ENCODE results near the gene CLSTN2. TPM values are rescaled to one million over a fixed set of nuclear protein-coding genes. Genes with fewer than 3 reads are reported as not detected.

CLSTN2 gene
- total RNA-seq, 1 donor from 2014 or later = 65.0 TPM

DNA sequence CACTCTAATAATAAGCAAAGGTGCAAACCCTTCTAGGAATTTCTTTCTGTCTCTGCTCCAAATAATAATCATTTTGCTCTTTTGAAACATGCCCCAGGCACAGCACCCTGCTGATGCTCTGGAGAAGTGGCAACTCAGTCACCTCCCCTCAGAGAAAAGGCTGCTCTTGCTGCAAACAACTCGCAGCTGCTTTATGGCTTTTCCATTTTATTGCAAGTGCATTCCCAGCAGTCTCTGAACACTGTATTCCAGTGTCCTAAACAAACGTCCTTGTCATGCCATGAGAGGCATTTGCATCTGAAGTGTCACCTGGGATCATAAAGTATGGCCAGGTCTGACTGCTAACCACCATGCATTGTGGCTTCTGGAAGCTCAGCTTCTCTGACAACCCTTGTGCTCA, 384.8 kb downstream of the CLSTN2 start:
- DNase-seq (ENCODE audit: low spot score) = no peak
- TF ChIP-seq, protein P1, sequence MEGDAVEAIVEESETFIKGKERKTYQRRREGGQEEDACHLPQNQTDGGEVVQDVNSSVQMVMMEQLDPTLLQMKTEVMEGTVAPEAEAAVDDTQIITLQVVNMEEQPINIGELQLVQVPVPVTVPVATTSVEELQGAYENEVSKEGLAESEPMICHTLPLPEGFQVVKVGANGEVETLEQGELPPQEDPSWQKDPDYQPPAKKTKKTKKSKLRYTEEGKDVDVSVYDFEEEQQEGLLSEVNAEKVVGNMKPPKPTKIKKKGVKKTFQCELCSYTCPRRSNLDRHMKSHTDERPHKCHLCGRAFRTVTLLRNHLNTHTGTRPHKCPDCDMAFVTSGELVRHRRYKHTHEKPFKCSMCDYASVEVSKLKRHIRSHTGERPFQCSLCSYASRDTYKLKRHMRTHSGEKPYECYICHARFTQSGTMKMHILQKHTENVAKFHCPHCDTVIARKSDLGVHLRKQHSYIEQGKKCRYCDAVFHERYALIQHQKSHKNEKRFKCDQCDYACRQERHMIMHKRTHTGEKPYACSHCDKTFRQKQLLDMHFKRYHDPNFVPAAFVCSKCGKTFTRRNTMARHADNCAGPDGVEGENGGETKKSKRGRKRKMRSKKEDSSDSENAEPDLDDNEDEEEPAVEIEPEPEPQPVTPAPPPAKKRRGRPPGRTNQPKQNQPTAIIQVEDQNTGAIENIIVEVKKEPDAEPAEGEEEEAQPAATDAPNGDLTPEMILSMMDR (IDR thresholded peaks at IDR 0.05) = no peak
- no peaks in the 10 kb centered on the region for H3K36me3 Mint-ChIP-seq (ENCODE audit: low read depth)
- no peaks in the 10 kb centered on the region for H3K9me3 Mint-ChIP-seq (ENCODE audit: low read depth)
- peaks cover 10% of the 10 kb centered on the region for H3K4me1 Mint-ChIP-seq (ENCODE audit: low read depth)
- no peak overlapping the region for H3K27ac Mint-ChIP-seq (ENCODE audit: unreplicated experiment)
- no peaks in the 10 kb centered on the region for H3K27me3 Mint-ChIP-seq (ENCODE audit: low read depth)
- no peak overlapping the region for H3K4me3 Mint-ChIP-seq (ENCODE audit: unreplicated experiment)

DNA sequence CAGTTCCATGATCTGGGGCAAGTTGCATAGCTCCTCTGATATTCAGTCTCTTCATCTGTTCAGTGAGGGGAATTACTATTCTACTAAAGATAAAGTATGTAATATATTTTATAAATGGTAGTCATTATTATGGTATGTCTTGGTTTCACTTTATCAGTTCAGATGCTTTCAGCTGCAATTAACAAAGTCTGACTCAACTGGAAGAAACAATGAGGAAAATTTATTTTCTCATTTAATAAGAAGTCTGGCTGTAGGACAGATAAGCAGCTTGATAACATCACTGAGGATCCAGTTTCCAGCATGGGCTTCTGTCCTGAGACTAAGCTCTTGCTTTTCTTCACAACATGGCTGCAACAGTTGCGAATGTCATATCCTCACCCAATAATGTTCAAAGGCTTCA, 388.6 kb downstream of the CLSTN2 start:
- TF ChIP-seq, protein P1 (IDR thresholded peaks at IDR 0.05) = no peak
- Mint-ChIP-seq H3K4me3 (ENCODE audit: unreplicated experiment) (no peak overlapping the region), H3K27ac (ENCODE audit: unreplicated experiment) (no peak overlapping the region), H3K27me3 (ENCODE audit: low read depth) (no peaks in the 10 kb centered on the region), H3K9me3 (ENCODE audit: low read depth) (no peaks in the 10 kb centered on the region), H3K36me3 (ENCODE audit: low read depth) (no peaks in the 10 kb centered on the region), H3K4me1 (ENCODE audit: low read depth) (peaks cover 3% of the 10 kb centered on the region)
- DNase-seq (ENCODE audit: low spot score) = no peak

- Mint-ChIP-seq H3K9me3 (ENCODE audit: low read depth) (no peaks in the 10 kb centered on the region), H3K27ac (ENCODE audit: unreplicated experiment) (no peak overlapping the region), H3K4me1 (ENCODE audit: low read depth) (no peaks in the 10 kb centered on the region), H3K4me3 (ENCODE audit: unreplicated experiment) (no peak overlapping the region), H3K36me3 (ENCODE audit: low read depth) (no peaks in the 10 kb centered on the region), H3K27me3 (ENCODE audit: low read depth) (no peaks in the 10 kb centered on the region)
- no peak for DNase-seq (ENCODE audit: low spot score)
- TF ChIP-seq, protein P1 (IDR thresholded peaks at IDR 0.05) = no peak
Observed at GRCh38 chr3:140332131-140332530, 397.1 kb downstream of the CLSTN2 start.

DNA sequence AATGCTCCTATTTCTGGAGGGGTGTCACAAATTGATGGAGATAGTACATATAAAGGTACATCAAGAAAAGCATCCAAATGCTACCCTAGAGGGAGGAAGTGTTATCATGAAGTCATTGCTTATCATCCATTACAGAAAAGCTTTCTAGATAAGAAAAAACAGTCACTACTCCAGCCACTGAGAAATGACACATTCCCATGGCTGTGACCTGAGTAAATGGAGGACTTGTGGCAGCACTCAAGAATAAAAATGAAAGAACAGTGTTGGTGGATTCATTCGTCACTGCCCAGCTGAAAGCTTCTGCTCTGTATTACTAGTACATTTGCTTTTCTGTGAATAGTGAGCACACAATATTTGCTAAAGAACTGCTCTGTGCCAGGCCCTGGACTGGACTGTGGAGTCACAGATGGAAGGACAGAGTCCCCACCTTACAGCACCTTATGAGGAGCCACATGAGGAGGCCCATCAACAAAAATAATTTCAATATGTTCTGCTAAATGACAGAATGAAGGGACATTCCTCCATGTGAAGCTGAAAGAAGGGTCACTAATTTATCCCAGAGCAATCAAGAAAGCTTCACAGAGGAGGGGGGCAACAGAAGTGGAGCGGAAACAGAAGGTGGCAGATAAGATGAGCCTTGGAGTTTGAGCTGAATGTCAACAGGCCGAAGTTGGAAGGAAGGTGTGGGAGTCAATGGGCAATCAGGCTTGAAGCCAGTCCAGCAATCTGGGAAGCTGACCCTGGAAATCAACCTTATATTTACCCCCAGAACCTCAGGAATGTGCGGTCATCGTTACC, 399.3 kb downstream of the CLSTN2 start:
- DNase-seq (ENCODE audit: low spot score) = no peak
- TF ChIP-seq, protein P1 (IDR thresholded peaks at IDR 0.05) = no peak
- no peak overlapping the region for H3K4me3 Mint-ChIP-seq (ENCODE audit: unreplicated experiment)
- H3K27ac Mint-ChIP-seq (ENCODE audit: unreplicated experiment) = no peak overlapping the region
- no peaks in the 10 kb centered on the region for H3K36me3 Mint-ChIP-seq (ENCODE audit: low read depth)
- no peaks in the 10 kb centered on the region for H3K4me1 Mint-ChIP-seq (ENCODE audit: low read depth)
- no peaks in the 10 kb centered on the region for H3K27me3 Mint-ChIP-seq (ENCODE audit: low read depth)
- no peaks in the 10 kb centered on the region for H3K9me3 Mint-ChIP-seq (ENCODE audit: low read depth)

DNA sequence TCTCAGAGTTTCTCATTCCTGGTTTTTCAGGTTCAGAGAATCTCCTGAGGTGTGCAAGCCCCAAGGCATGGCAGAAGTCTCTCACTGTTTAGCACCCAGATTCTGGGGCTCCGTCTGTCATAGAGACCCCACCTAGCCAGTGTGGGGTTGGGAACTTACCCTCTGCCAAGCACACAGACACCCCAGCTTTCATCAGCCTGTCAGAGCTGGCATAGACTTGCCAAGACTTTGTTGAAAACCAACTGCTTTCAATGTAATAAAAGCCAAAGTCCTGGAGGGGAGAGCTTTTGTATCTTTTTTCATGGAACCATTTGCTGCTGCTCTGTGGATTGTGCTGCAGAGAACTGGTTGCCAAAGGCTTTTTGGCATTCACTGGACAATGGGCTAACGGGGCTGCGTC, 401.5 kb downstream of the CLSTN2 start:
- no peaks in the 10 kb centered on the region for H3K36me3 Mint-ChIP-seq (ENCODE audit: low read depth)
- TF ChIP-seq, protein P1 (IDR thresholded peaks at IDR 0.05) = no peak
- no peak overlapping the region for H3K4me3 Mint-ChIP-seq (ENCODE audit: unreplicated experiment)
- DNase-seq (ENCODE audit: low spot score) = no peak
- H3K27me3 Mint-ChIP-seq (ENCODE audit: low read depth) = no peaks in the 10 kb centered on the region
- H3K4me1 Mint-ChIP-seq (ENCODE audit: low read depth) = no peaks in the 10 kb centered on the region
- H3K27ac Mint-ChIP-seq (ENCODE audit: unreplicated experiment) = no peak overlapping the region
- H3K9me3 Mint-ChIP-seq (ENCODE audit: low read depth) = no peaks in the 10 kb centered on the region
